AG08396 (cell line): ENCODE data around the gene GTF3C1.
A peak's percentile ranks its signal among the peaks of the same experiment; 100 is the strongest.

ENCODE experiments used
- DNase-seq: peaks from one replicate; pipeline ENCODE4 v3.0.0; 2012; ENCODE audit warnings: low spot score, mixed read lengths

Gene GTF3C1

DNA sequence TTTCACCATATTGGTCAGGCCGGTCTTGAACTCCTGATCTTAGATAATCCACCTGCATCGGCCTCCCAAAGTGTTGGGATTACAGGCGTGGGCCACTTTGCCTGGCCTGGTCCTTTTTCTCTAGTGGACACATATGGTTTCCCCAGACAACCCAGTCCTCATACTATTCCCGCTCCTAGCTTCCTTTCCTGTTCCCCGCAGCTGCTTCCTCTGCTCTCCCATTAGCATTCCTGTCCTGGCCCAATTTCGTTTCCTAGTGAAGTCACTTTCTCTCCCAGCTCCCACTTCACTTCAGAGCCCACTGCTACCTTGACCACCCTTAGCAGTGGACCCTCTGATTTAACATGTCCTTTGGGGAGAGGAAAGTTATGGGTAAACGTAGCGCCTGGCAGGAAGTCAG, 11.5 kb upstream of the GTF3C1 start:
- DNase-seq = no peak

DNA sequence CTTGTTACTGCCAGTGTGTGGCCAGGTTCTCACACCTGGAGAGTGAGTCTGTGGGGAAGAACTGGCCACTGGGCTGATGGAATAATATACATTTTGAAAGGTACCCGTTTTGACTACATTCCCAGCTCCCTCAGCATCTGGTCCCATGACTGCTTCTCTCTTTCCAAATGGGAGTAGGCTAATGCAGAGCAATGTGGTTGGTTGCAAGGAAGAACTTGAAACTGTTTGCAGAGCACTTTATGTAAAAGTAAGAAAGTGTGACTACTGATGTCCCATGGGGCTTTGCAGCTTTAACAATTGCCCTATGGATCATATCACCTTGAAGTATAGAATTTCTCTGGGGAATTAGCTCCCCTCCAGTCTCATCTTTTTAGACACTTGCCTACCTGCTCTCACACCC, 9.2 kb upstream of the GTF3C1 start:
- DNase-seq = no peak

DNA sequence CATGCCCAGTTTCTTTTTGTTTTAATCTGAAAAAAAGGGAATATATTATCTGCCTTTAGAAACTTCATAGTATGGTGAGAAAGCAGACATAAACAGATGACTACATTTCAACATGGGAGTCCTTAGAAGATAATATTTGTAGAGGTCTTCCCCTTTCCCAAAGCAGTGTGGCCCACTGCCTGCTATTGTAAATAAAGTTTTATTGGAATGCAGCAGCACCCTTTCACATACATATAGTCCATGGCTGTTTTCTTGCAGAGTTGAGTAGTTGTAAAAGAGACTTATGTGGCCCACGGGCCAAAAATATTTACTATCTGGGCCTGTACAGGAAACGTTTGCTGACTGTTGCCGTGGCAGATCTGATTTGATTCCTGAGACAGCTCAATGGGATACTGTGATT, 8.7 kb upstream of the GTF3C1 start:
- no peak for DNase-seq

DNA sequence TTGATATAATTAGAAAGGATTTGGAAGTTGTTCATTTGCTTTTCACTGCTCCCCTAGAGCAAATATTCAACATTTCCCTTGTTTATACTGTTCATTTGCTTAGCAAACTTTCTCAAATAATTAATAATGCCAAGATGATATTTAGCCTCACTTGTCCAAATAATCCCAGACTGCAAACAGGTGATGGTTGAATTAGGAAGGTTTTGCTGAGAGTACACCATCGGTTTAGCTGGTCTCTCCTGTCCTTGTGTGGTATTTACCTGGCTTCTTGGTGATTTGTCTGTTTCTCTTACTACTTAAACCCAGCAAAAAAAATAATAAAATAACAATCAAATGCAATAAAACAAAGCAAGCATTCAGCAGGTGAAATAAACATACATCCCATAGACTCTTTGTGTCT, 6.8 kb upstream of the GTF3C1 start:
- DNase-seq = no peak

DNA sequence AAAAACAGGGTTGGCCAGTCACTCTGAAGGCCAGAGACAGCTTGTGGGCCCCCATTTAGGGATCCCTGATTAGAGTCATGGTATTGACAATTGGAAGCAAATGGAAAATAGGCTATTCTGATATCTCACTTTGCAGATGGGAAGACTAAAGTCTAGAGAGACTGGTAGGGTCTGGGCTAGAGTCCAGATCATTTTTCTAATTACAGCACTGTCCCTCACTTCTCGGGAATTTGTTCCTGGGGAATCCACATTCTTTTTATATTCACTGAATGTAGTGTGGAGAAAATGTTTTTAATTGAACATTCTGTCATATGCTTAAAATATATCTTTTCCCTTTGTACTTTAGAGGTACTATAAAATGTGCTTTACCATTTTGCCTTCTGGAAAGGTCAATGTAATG, 1.3 kb upstream of the GTF3C1 start:
- DNase-seq = no peak

DNA sequence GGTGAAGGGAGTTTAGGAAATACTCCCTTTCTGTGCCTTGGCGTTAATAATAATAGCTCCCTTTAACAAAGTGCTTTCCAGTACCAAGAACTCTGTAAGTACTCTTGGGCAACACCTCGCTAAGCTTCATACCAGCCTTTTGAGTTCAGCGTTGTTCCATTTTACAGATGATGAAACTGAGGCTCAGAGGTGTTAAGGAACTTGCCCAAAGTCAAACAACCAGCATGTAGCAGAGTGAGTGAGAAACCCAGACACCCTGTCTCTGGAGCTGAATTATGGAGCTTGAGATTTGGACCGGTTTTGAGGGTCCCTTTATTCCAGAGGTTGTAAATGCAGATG, 838 bp upstream of the GTF3C1 start:
- no peak for DNase-seq

DNA sequence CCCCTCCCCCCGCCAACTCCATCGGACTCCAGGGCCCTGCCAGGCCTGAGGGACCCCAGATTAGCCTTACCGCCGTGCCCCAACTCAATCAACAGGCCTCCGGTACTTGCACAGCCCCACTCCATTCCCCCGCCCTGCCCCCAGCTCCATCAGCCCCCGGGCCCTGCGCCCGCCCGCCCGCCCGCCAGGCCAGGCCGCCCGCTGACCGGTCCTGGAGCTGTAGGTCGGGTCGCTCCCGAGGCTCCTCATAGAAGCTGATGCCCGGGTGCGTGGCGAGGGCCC, 308 bp downstream of the GTF3C1 start:
- DNase-seq = no peak

DNA sequence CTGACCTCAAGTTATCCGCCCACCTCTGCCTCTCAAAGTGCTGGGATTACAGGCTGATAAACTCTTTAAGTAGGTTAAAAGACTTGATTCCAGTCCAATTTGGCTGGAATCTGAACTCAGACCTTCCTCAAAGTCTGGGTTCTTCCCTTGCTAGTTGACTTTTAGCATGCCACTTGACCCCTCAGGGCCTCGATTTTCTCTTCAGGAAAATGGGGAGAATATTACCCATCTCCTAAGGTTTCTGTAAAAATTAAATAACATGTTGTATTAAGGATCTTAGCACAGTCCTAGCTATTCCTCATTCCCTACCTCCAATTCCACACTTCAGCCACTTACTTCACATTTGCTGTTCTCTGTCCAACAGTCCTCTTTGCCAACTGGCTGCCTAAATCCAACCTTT, 1.9 kb downstream of the GTF3C1 start:
- DNase-seq = no peak

DNA sequence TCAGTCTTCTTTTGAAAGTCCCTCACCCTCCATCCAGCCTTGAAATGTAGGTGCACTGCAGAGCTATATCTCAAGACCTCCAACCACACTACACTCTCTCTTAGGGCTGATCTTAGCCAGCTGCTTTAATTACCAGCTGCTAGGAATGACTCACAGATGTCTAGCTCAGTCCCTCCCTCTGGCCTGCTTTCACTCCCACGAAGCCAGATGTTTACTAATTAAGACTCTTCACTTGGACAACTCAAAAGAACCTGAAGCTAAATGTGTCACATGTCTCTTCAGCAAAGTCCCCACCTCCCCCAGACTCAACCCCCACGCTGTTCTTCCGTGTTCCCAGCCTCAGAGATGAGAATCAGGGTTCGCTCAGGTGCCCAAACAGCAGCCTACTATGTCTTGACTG, 2.6 kb downstream of the GTF3C1 start:
- peak; percentile 76 for DNase-seq

DNA sequence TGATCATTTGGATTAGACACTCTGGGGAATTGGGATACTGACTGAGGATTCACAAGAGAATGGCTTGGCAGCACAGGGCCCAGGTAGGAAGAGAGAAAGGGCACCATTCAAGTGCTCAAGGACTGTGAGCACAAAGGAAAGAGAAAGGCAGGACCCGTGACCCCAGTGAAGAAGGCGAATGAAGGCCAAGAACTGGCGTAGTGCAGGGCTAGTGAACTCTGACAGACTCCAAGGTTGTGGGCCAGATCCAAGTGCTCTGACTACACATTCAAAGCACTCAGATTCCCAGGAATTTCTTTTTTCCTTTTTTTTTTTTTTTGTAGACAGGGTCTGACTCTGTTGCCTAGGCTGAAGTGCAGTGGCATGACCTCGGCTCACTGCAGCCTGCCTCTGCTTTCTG, 5.0 kb downstream of the GTF3C1 start:
- no peak for DNase-seq

DNA sequence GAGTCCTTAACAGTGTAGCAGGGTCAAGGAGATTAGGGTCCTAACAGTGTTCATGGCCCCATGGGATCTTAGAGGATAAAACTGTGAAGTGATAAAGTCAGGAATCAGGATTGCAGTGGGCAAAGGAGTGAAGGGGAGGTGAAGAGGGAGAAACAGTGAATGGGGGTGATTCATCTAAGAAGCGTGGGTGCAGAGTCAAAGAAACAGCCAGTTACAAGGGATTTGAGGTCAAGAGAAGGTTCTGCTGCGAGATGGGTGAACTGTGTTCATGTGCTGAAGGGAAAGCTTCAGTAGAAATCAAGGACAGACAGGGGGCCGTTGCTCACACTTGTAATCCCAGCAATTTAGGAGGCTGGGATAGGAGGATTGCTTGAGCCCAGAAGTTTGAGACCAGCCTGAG, 5.9 kb downstream of the GTF3C1 start:
- DNase-seq = no peak

DNA sequence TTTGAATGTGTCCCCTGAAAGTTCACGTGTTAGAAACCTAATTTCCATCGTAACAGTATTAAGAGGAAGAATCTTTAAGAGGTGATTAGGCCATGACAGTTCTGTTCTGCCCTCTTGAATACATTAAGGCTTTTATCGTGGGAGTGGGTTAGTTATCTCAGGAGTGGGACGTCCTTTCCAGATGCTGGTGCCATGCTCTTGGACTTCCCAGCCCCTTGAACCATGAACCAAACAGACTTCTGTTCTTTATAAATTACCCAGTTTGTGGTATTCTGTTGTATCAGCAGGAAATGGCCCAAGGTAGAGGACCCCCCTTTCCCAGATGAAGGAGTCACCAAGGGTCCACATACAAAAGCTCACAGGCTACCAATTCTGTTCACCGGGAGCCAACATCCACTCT, 10.1 kb downstream of the GTF3C1 start:
- DNase-seq = no peak

DNA sequence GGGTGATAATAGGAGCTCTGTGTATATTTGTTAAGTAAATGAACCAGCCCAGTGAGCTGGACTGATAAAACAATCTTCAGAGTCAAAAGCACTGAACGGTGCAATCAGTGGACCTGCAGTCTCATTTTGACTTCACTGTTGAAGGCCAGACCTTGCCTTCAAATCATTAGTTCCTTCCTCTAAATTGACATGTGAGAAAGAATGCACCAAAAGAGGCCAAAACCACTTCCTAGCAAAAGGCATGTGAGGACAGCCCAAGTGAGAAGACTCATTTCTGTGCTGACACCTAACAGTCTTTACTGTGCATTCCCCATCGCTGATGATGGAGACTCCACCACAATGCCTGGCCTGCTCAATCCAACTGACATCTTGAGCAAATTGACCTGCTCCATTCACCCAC, 10.6 kb downstream of the GTF3C1 start:
- DNase-seq = no peak

DNA sequence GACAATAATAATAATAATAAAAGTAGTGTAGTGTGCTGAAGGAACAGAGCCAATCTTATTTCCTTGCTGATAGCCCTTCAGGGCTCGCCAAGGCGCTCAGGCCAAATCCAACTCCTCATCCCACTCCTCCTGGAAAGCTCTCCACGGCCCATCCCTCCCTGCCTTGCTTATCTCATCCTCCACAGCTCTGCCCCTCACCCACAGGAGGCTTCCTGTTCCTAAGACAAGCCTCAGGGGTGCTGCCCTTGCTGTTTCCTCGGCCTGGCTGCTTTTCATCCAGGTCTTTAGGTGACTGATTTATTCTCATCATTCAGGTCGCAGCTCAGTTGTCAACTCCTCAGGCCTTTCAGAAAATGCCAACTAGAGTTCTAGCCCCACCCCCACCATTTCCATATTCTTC, 11.2 kb downstream of the GTF3C1 start:
- no peak for DNase-seq

DNA sequence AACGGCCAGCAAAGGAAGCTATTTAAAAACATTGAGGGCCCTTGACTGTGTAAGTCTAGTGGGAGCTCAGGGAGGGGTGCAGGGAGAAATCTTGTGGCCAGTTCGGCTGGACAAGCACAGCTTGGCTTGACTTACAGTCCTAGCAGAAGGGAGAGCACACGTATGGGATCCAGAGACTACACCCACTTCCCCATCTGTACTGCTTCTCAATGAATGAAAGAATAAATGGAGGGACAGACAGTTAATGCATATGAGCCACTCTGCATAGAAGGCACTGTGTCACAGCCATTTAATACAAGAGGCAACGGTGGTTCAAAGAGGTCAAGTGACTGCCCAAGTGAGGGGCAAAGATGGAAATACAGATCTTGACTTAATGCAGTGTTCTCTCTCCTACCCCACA, 15.5 kb downstream of the GTF3C1 start:
- no peak for DNase-seq

DNA sequence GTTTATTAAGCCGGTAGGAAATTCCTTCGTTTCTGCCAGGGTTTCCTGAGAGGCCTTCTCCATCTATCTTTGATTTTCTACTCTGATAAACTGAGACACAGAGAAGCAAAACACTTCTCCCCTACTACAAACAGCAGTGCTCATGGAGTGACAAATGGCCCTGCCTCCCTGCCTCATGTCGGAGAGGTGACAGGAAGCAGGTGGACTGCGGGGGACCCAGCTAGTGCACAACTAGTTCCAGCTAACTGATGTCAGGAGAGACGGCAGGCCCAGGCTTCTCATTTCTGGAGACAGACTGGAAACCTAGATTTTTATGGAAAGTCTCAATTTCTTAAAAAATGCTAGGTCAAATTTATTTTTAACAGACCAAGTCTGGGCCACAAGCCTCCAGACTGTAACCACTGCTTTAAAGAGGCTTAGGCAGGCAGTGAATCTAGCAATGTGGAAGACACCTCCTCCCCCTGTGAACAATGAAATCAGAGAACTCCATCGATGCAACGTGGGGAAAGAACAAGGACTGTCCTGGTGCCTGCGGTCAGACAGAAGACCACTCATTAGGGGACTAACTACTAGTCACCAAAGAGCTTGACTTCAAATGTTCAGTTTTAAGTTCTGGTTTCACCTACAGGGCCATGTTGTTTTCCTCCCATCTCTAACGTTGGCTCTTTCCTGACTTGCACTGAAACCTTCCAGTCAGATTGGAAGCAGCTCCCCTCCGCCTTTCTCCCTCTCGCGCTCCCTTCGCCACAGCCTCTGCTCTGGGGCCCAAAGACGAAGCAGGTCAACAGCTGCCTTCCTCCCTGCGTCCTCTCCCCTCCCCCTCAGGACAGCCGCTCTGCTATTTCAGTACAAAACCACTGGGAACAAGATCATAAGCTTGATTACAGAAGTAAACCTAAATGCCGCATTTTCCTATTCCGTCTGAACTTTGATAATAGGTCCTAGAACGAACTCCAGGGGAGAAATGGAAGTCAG, 17.6 kb downstream of the GTF3C1 start:
- no peak for DNase-seq

DNA sequence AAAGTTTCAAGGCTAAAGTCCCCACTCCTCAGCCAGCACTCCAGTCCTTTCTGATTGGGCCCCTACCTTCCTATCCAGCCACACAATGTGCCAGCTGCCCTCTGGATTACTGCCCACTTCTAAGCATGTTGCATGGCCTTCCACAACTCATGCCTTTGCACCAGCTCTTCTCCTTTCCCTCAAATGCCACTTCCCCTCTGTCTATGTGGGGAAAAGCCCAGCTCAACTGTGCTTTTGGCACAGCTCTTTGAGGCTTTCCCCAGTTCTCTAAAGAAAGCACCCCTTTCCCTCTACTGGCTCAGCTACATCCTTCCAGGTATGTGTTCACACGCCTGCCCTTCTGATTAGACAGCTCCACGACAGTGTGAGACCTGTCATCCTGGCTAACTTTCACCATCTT, 18.5 kb downstream of the GTF3C1 start:
- no peak for DNase-seq

DNA sequence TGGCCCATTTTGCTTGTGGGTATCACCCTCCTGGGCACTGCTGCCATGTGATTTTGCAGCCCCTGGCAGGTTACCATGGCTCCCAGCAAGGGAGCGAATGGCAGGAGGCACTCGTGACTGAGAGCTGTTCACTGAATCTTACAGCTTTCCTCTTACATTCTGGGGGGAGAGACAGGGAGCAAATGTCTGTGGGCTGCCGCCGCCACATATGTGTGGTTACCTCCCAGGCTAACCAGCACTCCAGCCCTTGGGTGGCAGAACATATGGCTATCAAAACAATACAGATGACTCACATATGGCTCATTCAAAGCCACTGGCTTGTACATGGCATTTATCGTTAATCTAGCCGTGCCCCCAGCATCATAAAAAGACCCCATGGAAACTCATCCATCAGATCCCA, 19.8 kb downstream of the GTF3C1 start:
- DNase-seq = peak; percentile 37

DNA sequence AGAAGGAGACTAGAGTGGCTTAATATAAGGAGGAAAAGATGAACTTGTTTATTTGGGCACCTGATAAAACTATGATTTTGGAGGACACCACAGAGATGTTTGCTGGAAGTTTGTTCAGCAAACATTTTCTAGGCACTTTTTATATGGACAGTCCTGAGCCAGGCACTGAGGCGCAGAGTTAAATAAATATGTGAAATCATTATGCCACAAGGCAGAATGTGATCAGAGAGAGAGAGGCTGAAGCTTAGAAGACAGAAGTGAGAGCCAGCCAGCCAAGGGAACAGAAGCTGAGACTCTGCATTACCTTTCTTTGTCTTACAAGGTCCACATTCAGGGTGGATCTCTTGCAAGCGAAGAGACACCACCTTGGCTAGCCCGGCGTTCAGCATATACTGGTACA, 21.4 kb downstream of the GTF3C1 start:
- no peak for DNase-seq

DNA sequence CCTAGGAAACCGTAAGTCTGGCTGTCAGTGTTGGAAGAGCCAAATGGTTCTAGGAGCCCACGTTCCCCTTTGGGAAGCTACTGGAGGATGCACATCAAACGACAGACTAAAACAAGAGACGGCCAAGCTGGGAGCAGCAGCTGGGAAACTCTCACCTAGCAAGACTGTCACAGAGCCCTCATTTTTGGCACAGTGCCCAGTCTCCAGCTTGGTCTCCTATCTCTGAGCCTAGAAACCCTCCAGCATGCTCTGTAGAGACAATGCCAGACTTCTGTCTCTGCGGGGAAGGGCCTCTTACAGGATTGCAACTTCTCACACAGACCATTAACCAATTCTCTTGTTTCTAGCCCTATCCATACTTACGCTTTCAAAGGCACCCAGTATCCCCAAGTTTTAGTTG, 23.5 kb downstream of the GTF3C1 start:
- DNase-seq = no peak

DNA sequence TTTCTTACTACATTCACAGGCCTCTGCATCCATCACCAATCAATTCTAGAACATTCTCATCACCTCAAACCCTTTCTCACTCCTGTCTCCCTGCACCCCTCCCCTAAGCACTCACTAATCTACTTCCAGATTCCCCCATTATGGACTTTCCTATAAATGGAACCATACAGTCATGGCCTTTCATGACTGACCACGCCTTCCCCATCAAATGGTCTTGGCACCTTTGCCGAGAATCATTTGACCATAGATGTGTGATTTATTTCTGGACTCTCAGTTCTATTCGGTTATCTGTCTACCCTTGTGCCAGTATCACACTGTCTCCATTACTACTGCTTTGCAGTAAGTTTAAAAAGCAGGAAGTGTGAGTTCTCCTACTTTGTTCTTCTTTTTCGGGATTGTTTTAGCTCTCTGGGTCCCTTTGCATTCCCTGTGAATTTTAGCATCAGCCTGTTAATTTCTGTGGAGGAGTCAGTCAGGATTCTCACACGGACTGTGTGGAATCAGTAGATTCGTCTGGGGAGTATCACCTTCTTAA, 27.5 kb downstream of the GTF3C1 start:
- no peak for DNase-seq

DNA sequence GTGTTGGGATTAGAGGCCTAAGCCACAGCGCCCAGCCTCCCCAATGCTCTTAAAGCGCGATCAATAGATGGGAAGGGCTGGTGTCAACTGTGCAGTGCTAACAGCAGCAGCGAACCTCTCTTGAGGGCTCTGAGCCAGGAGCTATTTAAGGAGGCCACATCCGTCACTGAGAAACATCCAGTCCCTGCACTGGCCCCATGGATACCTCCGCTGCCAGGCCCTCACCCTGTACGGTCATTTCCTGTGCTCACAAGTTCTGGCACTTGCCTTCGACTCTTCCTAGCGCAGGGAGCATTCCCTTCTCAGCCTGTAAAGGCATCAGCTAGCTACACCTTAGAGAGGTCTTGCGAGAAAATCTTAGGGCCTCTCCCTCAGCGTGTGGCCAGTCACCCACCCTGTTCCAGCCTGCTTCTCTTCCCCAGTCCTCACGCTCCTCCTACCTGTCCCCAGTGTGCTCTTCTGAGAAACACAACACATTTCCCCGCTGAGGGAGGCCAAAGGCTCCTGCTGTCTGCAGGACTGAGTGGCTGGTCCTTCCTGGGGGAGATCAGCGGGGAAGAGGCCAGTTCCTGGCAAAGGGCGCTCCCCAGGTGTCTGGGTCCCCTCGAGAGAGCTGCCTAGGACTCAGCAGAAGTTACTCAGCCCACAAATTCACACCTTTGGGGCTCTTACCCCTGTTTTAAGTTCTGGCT, 28.6 kb downstream of the GTF3C1 start:
- DNase-seq = no peak

DNA sequence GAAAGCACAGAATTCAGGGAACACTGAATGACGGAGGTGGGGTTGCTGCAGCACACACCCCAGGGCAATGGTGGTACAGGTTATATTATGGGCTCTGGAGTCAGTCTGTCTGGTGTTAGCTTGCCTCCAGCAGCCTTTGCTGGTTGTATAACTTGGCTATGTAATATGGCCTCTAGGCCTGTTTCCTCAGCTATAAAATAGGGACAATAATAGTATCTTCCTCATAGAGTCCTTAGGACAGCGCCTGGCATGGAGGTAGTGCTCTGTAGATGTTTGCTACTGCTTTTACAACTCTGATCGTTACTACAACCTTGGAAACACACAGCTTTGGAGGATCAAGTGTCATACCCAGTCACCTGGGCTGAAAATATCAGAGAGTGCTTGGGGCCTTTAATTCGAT, 31.5 kb downstream of the GTF3C1 start:
- DNase-seq = no peak

DNA sequence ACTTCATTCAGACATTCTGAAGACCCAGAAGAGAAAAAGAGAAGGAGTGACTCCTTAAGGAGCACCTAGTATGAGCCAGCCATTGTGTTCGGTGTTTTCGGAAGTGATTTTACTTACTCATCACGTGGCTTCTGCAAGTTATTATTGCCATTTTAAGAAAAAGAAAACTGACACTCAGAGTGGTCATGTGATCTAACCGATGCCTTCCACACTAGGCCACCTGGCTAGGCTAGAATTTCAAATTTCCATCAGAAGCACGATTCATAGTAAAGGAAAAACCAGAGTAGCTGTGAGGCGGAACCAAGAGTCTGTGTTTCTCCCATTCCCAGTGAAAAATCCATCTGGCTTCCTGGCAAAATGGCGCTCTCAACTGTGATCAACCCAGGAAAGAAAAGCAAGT, 32.0 kb downstream of the GTF3C1 start:
- DNase-seq = no peak
